ENCODE results near the gene STAM.
"Not testable (repeated sequence)": the region's sequence is repeated elsewhere in the genome, so short reads cannot be mapped to it uniquely, and the experiment has no call there.

Gene STAM

GRCh38 chr10:17643755-17644484 is at the start of gene STAM:
Gene STAM (plus strand): TSS chr10:17644151. CDS start chr10:17644340, 189 bp downstream.
- DNase-seq = peak; percentile 53

DNA sequence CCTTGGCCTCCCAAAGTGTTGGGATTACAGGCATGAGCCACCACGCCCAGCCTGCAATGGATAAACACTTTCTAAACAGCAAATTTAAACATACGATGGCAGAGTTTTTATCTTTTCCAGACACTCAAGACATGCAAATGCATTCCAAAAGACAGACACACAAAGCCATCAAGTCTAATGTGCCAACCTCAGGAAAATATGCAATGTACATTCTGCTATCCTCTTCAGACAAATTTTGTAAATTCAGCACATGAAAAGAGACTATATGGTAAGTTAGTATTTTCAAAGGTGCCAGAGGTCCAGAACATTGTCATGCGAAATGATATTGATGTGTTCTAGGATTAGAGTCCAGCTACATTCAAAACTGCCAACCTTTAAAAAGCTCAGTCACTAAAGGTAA is 46.6 kb upstream of the STAM start:
- DNase-seq = no peak

DNA sequence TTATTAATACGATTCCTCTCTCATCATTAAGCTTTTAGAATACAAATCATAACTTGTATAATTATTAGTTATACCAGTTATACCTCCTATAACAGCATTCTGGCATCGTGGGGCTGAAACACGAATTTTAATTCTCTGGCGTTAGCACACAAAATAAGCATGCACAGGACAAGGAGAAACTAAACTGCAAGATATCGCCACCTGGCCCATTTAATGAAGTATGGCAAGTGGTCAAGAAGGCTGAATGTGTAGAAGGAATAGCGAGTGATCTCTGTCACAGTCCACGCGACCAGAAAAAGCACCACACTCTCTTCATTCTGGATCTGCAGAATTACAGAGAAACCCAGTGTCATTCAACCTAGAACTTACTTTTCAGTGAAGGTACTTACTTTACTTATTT is 44.9 kb upstream of the STAM start:
- DNase-seq = no peak

DNA sequence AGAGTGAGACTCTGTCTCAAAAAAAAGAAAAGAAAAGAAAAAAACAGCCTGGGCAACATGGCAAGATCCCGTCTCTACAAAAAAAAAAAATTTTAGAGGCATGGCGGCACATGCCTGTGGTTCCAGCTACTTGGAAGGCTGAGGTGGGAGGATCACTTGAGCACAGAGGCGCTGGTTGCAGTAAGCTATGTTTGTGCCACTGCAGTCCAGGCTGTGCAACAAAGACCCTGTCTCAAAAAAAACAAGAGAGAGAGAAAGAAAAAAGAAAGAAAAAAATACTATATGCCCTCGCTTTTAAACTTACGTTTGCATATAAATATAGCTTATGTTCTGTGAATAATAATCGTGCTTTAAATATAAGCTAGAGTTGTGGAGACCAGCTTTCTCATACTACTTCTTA is 38.0 kb upstream of the STAM start:
- DNase-seq = no peak

- DNase-seq = no peak
Observed at GRCh38 chr10:17606547-17607040, 37.4 kb upstream of the STAM start.

DNA sequence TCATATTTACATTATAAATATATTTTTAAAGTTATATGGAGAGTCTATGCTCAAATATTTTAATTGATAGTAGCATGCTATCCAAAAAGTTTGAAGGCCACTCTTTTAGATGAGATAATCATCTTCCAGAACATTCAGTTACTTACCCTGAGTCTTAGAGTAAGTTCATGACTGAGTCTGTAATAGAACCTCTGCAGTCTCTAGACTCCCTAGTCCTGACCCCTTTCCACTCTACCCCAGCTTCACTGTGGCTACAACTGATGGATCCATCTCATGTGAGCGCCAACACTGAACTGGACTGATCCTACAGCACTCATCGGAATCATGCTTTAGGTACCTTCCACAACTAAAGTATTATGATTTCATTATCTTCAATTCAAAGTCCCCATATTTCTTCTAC is 36.9 kb upstream of the STAM start:
- no peak for DNase-seq

- no peak for DNase-seq
Observed at GRCh38 chr10:17607603-17608332, 36.2 kb upstream of the STAM start.

DNA sequence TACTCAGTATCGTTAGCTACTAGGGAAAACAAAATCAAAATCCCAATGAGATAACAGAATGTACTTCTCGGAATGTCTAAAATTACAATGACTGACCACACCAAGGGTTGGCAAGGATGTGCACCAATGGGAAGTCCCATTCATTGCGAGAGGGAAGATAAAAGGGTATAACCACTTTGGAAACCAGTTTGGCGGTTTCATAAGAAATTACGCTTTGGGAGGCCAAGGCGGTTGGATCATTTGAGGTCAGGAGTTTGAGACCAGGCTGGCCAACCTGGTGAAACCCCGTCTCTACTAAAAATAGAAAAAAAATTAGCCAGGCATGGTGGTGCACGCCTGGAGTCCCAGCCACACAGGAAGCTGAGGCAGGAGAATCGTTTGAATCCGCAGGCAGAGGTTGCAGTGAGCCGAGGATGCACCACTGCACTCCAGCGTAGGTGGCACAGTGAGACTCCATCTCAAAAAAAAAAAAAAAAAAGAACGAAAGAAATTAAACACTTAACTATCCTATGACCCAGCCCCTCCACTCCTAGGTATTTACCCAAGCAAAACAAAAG is 34.4 kb upstream of the STAM start:
- no peak for DNase-seq

DNA sequence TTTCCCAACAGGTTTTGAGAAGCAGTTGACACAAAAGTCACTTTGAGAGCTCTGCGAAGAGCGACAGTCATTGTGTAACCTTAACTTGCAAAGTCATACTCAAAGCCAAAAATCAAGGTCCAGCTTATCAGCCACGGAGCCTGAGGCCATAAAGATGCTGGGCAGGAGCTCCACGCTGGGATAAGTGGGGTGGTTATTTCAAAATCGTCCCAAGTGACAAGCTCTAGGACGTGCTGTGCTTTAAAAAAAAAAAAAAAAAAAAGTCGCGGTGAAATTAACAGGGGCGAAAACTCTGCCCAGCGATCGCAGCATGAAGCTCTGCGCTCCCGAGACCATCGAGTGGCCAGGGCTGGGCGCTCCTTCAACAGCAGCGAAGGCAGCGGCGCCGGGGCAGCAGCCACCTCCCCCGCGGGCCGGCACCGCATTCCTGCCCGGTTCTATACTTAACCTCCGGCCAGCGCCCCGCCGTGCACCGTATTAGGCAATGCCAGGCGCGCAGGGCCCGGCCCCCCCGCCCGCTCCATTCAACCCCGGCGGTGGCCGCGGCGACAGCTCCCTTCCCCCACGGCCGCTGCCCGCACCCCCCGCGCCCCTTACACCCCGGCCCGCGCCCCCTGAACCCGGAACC is 27.4 kb upstream of the STAM start:
- DNase-seq = no peak

DNA sequence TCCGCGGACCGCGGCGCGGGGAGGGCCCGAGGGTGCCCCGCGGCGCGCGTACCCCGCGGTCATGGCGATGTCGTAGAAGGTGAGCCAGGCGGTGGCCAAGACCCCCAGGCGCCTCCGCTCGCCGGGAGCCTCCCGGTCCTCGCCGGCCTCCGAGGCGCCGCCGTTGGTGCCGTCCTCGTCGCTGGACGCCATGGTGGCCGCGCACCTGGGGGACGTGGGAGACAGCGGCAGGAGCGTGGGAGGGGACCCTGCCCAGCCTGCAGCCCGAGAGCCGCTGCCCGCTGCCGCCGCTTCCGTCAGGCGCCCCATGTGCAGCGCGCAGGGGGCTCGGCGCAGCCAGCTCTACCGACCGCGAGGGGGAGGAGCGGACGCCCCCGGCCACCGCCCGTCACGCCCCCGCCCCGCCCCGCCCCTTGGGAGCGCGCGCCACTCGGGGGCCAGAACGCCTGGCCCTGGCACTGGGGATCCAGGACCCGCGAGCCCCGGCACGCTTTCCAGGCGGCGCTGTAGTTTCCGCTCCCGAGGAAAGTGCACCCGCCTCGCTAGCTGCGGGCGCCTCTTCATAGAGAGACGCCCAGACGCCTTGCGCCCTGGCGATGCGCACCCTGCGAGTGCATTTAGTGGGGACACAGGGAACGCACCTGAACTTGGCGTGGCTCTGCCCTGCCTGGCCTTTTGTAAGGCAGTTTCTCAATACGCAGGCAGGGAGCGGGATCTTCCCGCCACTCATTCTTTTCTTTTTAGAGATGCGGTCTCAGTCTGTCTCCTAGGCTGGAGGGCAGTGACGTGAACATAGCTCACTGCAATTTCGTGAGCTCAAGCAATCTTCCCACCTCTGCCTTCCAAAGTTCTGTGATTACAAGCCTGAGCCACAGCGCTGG is 26.7 kb upstream of the STAM start, which contains the start of gene HACD1:
Gene HACD1 (minus strand): TSS at position 344 of the 881 bp plus-strand sequence. CDS start 35 bp downstream, at position 309.
- no peak for DNase-seq

DNA sequence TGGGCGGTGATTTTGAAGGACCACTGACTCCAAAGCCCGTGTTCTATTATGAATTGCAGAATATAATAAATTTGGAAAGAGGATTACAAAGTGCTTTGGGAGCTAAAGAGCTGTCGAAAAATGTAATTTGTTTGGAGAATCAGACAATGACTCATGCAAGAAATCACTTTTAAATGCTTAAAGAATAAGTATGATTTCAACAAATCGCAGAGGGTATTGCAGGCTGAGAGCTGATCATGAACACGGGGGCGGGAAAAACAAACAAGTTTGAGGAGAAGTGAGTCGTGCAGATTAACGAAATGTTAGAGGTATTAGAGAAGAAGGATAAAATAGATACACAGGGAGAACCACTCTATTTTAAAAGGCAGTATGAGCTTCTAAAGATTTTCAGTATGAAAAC is 21.9 kb upstream of the STAM start:
- no peak for DNase-seq

GRCh38 chr10:17624996-17625395 is 19.0 kb upstream of the STAM start:
- DNase-seq = no peak

DNA sequence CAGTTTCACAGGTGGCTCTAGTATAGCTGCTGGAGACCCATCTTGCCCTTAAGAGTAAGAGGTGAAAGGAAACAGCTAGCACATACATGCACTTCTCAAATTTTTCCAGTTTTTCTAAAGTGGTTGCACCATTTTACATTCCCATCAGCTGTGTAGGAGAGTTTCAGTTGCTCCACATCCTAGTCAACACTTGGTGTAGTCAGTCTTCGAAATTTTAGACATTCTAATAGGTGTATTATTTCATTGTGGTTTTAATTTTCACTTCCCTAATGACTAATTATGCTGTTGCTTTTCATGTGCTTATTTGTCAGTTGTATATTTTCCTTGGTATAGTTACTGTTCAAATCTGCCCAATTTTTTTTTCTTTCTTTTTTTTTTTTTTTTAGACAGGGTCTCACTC is 17.3 kb upstream of the STAM start:
- DNase-seq = no peak

DNA sequence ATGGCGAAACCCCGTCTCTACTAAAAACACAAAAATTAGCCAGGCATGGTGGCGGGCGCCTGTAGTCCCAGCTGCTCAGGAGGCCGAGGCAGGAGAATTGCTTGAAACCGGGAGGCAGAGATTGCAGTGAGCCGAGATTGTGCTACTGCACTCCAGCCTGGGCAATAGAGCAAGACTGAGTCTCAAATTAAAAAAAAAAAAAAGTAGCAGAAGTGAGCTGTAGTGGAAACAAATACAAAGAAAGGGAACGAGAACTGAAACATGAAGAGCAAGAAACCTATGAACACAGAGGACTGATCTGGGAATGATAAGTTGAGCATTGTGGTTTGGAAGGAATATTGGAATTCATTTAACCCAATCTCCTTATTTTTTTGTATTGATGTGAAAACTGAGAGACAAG is 11.4 kb upstream of the STAM start:
- not testable (repeated sequence) for DNase-seq

GRCh38 chr10:17633353-17633752 is 10.6 kb upstream of the STAM start:
- no peak for DNase-seq

GRCh38 chr10:17637869-17638268 is 6.1 kb upstream of the STAM start:
- no peak for DNase-seq

DNA sequence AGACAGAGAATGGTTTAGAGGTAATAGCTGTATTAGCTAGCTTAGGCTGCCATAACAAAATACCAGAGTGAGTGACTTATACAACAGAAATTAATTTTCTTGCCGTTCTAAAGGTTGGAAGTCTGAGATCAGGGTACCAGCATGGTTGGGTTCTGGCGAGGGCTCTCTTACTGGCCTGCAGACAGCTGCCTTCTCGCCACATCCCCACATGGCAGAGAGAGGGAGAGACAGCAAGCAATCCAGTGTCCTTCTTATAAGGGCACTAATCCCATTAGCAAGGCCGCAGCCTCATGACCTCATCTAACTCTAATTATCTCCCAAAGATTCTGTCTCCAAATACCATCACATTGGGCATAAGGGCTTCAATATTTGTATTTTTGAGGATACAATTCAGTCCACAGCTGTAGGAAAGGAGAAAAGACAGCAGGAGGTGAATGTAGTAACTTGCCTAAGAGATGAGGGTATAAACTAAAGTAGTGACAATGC is 3.6 kb upstream of the STAM start:
- DNase-seq = no peak

DNA sequence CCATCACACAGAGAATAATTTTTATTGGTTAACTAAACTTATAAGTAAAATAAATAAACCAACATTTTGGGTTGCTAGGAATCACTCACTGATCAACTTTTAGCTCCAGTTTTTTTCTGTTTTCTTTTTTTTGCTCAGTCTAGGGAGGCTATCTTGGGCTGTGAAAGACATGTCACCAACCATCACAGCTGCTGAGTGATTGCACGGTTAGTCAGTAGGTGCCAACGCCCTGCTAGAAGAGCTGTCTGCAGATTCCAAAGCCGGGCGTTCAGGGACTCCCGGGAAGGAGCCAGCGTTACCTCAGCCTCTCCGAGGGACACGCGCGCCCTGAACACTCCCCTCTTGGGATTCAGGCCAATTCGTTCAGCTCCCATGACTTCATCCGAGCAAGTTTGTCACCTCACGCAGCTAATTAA is 604 bp upstream of the STAM start:
- DNase-seq = no peak

- DNase-seq = no peak
Observed at GRCh38 chr10:17644485-17644943, 563 bp downstream of the STAM start.

- DNase-seq = no peak
Observed at GRCh38 chr10:17645621-17646345, 1.8 kb downstream of the STAM start.

DNA sequence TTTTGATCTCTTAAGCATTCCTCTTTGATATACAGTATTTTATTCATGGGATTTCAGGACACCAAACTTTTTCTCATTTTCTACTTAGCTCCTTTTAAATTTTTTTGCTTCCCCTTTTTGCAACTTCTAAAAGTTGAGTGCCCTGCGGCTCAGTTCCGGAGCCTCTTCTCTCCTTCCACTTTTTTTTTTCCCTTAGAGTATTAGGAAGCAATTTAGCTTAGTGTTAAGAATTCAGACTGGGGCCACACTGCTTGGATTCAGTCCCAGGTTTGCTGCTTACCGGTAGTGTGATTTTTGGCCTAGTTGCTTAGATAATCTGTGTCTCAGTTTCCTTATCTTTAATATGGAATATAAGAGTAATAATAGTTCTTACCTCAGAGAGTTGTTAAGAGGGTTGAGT is 3.4 kb downstream of the STAM start:
- no peak for DNase-seq
